Spleen (tissue), 11 donors: ENCODE results near the gene DAZL. TPM values are rescaled to one million over a fixed set of nuclear protein-coding genes. Genes with fewer than 3 reads are reported as not detected.

Experiments
- DNase-seq: peaks from one replicate; pipeline ENCODE4 v3.0.0-alpha.2; 2020
- H3K27ac ChIP-seq, 8 donors: fragments of 200-600 bp; sonication (generic) in 7 of 8; 1 replicate in 4 of 8; 2 replicates in 4 of 8; pipeline versions ENCODE4 v1.5.0 to v1.8.0; 2016 to 2021; ENCODE audit warnings: inconsistent platforms in 4 of 8, mild to moderate bottlenecking in 4 of 8, moderate library complexity in 1 of 8
- H3K27me3 ChIP-seq, 7 donors: fragments of 200-600 bp; sonication (generic) in 6 of 7; replicated peaks in 1 of 7; 1 replicate in 4 of 7; 2 replicates in 3 of 7; pipeline versions ENCODE4 v1.5.0 to v1.8.0; 2016 to 2021; ENCODE audit warnings: inconsistent platforms in 3 of 7, mild to moderate bottlenecking in 1 of 7
- H3K36me3 ChIP-seq, 6 donors: fragments of 200-600 bp; sonication (generic) in 5 of 6; 1 replicate in 4 of 6; 2 replicates in 2 of 6; pipeline versions ENCODE4 v1.5.0 to v1.8.0; 2016 to 2021; ENCODE audit warnings: inconsistent platforms in 2 of 6
- H3K4me1 ChIP-seq, 6 donors: fragments of 200-600 bp; sonication (generic) in 5 of 6; 1 replicate in 3 of 6; 2 replicates in 3 of 6; pipeline versions ENCODE4 v1.5.0 to v1.8.0; 2016 to 2021; ENCODE audit warnings: inconsistent platforms in 3 of 6
- H3K4me3 ChIP-seq, 8 donors: fragments of 200-600 bp; sonication (generic) in 7 of 8; 1 replicate in 4 of 8; 2 replicates in 4 of 8; pipeline versions ENCODE4 v1.5.0 to v1.8.0; 2016 to 2021; ENCODE audit warnings: inconsistent platforms in 4 of 8, mild to moderate bottlenecking in 4 of 8, moderate library complexity in 2 of 8
- H3K9me3 ChIP-seq, 8 donors: fragments of 200-600 bp; sonication (generic) in 7 of 8; 1 replicate in 4 of 8; 2 replicates in 4 of 8; pipeline versions ENCODE4 v1.5.0 to v1.8.0; 2016 to 2021; ENCODE audit warnings: inconsistent platforms in 4 of 8
- CTCF ChIP-seq, 11 experiments: fragments of 200-600 bp in 7 of 11; fragments of 450-650 bp in 4 of 11; sonication (generic) in 4 of 11; IDR thresholded peaks in 8 of 11; conservative IDR thresholded peaks in 3 of 11; 1 replicate in 7 of 11; 2 replicates in 4 of 11; pipeline versions ENCODE4 v1.4.0 to v1.8.0; 2016 to 2021; ENCODE audit warnings: antibody characterized with exemption in 11 of 11, inconsistent platforms in 4 of 11, mild to moderate bottlenecking in 1 of 11
- POLR2A ChIP-seq, 3 donors: fragments of 450-650 bp; IDR thresholded peaks; one replicate each; pipeline ENCODE4 v1.5.1; 2017; ENCODE audit warnings: antibody characterized with exemption in 3 of 3, mild to moderate bottlenecking in 1 of 3
- POLR2AphosphoS5 ChIP-seq, 3 donors: sonication (generic); formaldehyde crosslinking; IDR thresholded peaks; one replicate each; pipeline ENCODE4 v1.5.1; 2017; ENCODE audit warnings: antibody characterized with exemption in 3 of 3
- WGBS, 5 donors: extraction: QIAGEN DNeasy Blood & Tissue Kit in 3 of 5; methylation state at CpG; one replicate each; pipeline versions ENCODE4 v1.1.5 to v1.1.7; 2013 to 2018; 5-methylcytosine and 5-hydroxymethylcytosine counted together
- intact Hi-C: fragments of 100-400 bp; cut with DNase I; formaldehyde crosslinking; loops from one replicate; pipeline ENCODE4 v1.15.0; 2023; ENCODE audit warnings: low total_unique reads
- polyA plus RNA-seq, 3 donors: library from polyadenylated mRNA; stranded (reverse); fragments of 200-250 nt; gene quantifications; one replicate each; pipeline ENCODE4 v1.2.1, GENCODE V29; 2013
- total RNA-seq, 7 donors: library from RNA; depleted of rRNA in 3 of 7; stranded (reverse); fragments of >200 nt in 3 of 7; fragmentation: NEBNext Ultra II Directional in 4 of 7; extraction: Animal tissue kit (Norgen Biotek cat#: 25700) in 4 of 7; gene quantifications; one replicate each; pipeline versions ENCODE4 v1.1.0 to v1.2.1, GENCODE V29; 2016 to 2021
- donor health status: healthy with polysubstance abuse.
- donor health status: DM: no; HTN: no; CAD: no; lungs with moderate emphysema.
- donor health status: DM: no; HTN: no; CAD: no.
- donor health status: Bipolar disorder and iron deficiency.
- donor health status: healthy.
- donor health status: DM: no; HTN: no; CAD: no.
- donor health status: DM: yes; HTN: yes; CAD: no.

DAZL gene
- total and polyA plus RNA-seq, 10 donors: 0.04 to 0.51 (median 0.30) TPM; not detected in 5

DNA sequence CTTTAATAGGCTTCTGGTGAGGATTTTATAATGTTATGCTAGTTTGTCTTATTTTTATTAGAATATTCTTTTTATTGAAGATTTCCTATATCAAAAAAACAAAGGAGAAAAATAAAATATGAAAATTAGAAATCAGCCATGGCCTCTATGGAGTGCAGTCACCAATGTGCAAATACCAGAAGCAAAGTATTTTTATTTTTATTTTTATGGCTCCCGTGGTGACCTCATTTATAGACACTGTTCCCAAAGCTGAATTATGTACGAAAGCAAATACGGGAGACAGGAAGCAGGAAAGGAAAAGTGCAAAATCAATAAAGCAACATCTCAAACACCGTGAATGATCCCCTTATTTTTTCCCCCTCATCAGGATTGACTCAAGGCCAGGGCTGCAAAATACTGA, 35.1 kb downstream of the DAZL start:
- no peak overlapping the region for H3K4me3 ChIP-seq
- DNase-seq: no peak
- WGBS, 5 donors: 71 to 86% (median 79%) methylated on average over 4 of the region's 4 CpGs
- no peaks in the 10 kb centered on the region for H3K27me3 ChIP-seq
- no peak for TF ChIP-seq POLR2AphosphoS5 (IDR thresholded peaks at IDR 0.05)
- TF ChIP-seq POLR2A (IDR thresholded peaks at IDR 0.05): no peak
- no peak for TF ChIP-seq CTCF (IDR thresholded peaks at IDR 0.05 in 8 of 11, conservative IDR thresholded peaks at IDR 0.05 in 3 of 11)
- no peaks in the 10 kb centered on the region for H3K4me1 ChIP-seq
- H3K27ac ChIP-seq: no peak overlapping the region
- H3K9me3 ChIP-seq: no peaks in the 10 kb centered on the region
- intact Hi-C loops: no loop called here
- no peaks in the 10 kb centered on the region for H3K36me3 ChIP-seq

DNA sequence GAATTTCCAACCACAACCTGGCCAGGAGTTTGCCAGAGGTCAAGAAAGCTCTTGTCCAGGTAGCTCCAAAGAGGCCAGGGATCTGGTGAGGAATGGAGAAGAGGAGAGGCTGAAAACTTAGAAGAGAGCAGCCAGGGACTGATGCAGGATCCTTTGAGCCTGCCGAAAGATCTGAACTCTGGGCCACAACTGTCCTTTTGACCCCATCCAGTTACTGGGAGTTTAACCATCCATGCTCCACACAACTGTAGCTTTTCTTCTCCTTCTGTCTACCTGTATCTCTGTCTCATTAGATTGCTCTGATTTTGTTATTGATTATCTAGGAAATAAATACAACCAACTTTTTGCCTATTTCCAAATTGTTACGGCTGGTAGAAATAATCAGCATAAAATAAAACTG, 36.7 kb downstream of the DAZL start:
- WGBS, 5 donors: 87 to 99% (median 95%) methylated on average over 2 of the region's 2 CpGs
- intact Hi-C loops: no loop called here
- Histone ChIP-seq H3K36me3 (no peaks in the 10 kb centered on the region), H3K9me3 (peaks cover 0 to 6% (median 2%) of the 10 kb centered on the region in 8 donors), H3K4me3 (no peak overlapping the region), H3K27me3 (no peaks in the 10 kb centered on the region), H3K4me1 (no peaks in the 10 kb centered on the region), H3K27ac (no peak overlapping the region)
- no peak for DNase-seq
- no peak for TF ChIP-seq POLR2AphosphoS5 (IDR thresholded peaks at IDR 0.05)
- TF ChIP-seq CTCF (IDR thresholded peaks at IDR 0.05 in 8 of 11, conservative IDR thresholded peaks at IDR 0.05 in 3 of 11): no peak
- no peak for TF ChIP-seq POLR2A (IDR thresholded peaks at IDR 0.05)

- TF ChIP-seq POLR2A (IDR thresholded peaks at IDR 0.05): no peak
- TF ChIP-seq POLR2AphosphoS5 (IDR thresholded peaks at IDR 0.05): no peak
- TF ChIP-seq CTCF (IDR thresholded peaks at IDR 0.05 in 8 of 11, conservative IDR thresholded peaks at IDR 0.05 in 3 of 11): no peak
- Histone ChIP-seq H3K4me3 (no peak overlapping the region), H3K27me3 (no peaks in the 10 kb centered on the region), H3K4me1 (no peaks in the 10 kb centered on the region), H3K36me3 (no peaks in the 10 kb centered on the region), H3K27ac (no peak overlapping the region), H3K9me3 (peaks cover 0 to 10% (median 6%) of the 10 kb centered on the region in 8 donors)
- DNase-seq: no peak
- intact Hi-C loops: no loop called here
- WGBS, 5 donors: 49 to 77% (median 62%) methylated on average over 2 of the region's 2 CpGs
These were observed 37.1 kb downstream of the DAZL start for GRCh38 chr3:16568115-16568514.

GRCh38 chr3:16559653-16560365, 45.4 kb downstream of the DAZL start:
- H3K27ac ChIP-seq: no peak overlapping the region
- H3K27me3 ChIP-seq: peaks cover 0 to 4% (median 0%) of the 10 kb centered on the region in 7 donors
- H3K9me3 ChIP-seq: peaks cover 0 to 12% (median 7%) of the 10 kb centered on the region in 8 donors
- intact Hi-C loops: no loop called here
- WGBS, 5 donors: 72 to 85% (median 78%) methylated on average over 5 of the region's 5 CpGs
- no peaks in the 10 kb centered on the region for H3K4me1 ChIP-seq
- H3K36me3 ChIP-seq: no peaks in the 10 kb centered on the region
- DNase-seq: no peak
- no peak for TF ChIP-seq POLR2A (IDR thresholded peaks at IDR 0.05)
- TF ChIP-seq CTCF (IDR thresholded peaks at IDR 0.05 in 8 of 11, conservative IDR thresholded peaks at IDR 0.05 in 3 of 11): no peak
- TF ChIP-seq POLR2AphosphoS5 (IDR thresholded peaks at IDR 0.05): no peak
- no peak overlapping the region for H3K4me3 ChIP-seq
